ENCODE data around the gene RICTOR.
"Not testable (repeated sequence)": the region's sequence is repeated elsewhere in the genome, so short reads cannot be mapped to it uniquely, and the experiment has no call there.

The RICTOR gene

GRCh38 chr5:38994324-38994927 lies 79.8 kb downstream of the RICTOR start:
- no peak for TF ChIP-seq ZNF274 (IDR thresholded peaks at IDR 0.05; ENCODE audit: low read depth, low read length)
- no peak overlapping the region for H3K4me3 ChIP-seq (ENCODE audit: low read length)

- not testable (repeated sequence) for H3K4me3 ChIP-seq (ENCODE audit: low read length)
Observed at GRCh38 chr5:38989974-38990719, 84.1 kb downstream of the RICTOR start.

DNA sequence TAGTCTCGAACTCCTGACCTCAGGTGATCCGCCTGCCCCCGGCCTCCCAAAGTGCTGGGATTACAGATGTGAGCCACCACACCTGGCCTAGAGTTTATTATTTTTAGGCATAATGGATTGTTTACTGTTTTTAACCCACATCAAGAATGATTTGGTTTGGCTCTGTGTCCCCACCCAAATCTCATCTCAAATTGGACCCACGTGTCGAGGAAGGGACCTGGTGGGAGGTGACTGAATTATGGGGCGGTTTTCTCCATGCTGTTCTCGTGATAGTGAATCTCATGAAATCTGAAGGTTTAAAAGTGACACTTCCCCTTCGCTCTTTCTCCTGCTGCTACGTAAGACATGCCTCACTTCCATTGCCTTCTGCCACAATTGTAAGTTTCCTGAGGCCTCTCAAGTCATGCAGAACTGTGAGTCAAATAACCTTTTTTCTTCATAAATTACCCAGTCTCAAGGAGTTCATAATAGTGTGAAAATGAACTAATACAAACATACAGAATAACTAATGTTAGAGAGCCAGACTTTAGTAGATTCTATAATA lies 88.2 kb downstream of the RICTOR start:
- no peak for TF ChIP-seq ZNF274 (IDR thresholded peaks at IDR 0.05; ENCODE audit: low read depth, low read length)
- no peak overlapping the region for H3K4me3 ChIP-seq (ENCODE audit: low read length)

DNA sequence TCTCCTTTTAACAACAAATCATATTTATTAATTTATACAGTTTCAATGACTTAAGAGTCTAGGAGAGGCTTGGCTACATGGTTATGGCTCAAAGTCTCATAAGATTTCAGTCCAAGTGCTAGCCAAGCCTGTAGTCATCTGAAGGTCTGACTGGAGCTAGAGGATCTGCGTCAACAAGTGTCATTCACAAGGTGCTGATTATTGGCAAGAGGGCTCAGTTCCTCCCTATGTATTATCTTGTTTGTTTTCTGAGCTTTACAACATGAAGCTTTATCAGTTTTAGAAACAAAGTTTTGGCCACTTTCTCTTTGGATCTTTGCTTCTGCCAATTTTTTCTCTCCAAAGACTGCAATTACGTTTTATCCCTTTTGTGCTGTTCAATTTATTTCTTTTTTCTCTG lies 94.7 kb downstream of the RICTOR start:
- no peak overlapping the region for H3K4me3 ChIP-seq (ENCODE audit: low read length)
- TF ChIP-seq ZNF274 (IDR thresholded peaks at IDR 0.05; ENCODE audit: low read depth, low read length) = no peak

- TF ChIP-seq ZNF274 (IDR thresholded peaks at IDR 0.05; ENCODE audit: low read depth, low read length) = no peak
Observed at GRCh38 chr5:38978036-38978435, 96.2 kb downstream of the RICTOR start.

DNA sequence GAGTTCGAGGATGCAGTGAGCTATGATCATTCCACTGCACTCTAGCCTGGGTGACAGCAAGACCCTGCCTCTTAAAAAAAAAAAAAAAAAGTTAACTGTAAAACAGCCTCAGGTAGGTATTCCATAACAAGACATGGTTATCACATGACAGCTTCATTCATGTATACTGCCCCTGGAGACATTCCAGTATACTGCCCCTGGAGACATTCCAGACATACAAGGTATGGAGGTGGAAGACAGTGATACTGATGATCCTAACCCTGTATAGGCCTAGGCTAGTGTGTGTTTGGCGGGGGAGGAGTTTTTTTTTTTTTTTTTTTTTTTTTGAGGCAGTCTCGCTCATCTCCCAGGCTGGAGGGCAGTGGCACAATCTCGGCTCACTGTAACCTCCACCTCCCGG lies 105.5 kb downstream of the RICTOR start:
- no peak for TF ChIP-seq ZNF274 (IDR thresholded peaks at IDR 0.05; ENCODE audit: low read depth, low read length)
- no peak overlapping the region for H3K4me3 ChIP-seq (ENCODE audit: low read length)

More at GRCh38 chr5:38978036-38978435, 96.2 kb downstream of the RICTOR start:
- no peak overlapping the region for H3K4me3 ChIP-seq (ENCODE audit: low read length)

- no peak overlapping the region for H3K4me3 ChIP-seq (ENCODE audit: low read length)
- no peak for TF ChIP-seq ZNF274 (IDR thresholded peaks at IDR 0.05; ENCODE audit: low read depth, low read length)
Observed at GRCh38 chr5:38961691-38962090, 112.5 kb downstream of the RICTOR start.

DNA sequence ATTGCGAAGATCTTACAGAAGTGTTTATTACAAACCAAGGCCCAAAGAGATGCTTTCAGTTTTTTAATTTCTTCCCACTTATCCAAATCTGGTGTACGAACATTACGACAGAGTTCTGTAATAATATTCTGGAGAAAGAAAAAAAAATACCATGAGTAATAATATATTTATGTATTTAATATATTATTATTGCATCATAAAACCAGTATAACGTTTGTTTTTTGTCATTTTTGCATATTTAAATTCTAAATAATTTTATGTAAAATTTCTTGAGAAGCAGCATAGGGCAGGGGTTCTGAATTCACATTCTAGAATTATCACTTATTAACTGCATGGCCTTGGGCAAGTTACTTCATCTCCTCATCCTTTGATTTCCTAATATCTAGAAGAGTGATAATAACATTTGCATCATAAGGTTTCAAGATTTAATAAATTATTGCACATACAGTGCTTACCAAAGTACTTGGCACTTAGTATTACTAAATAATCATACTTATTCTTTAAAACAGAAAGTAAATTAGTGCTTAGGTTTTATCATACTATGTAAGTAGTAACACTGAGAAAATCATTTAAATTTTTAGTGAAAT lies 120.7 kb downstream of the RICTOR start:
- no peak overlapping the region for H3K4me3 ChIP-seq (ENCODE audit: low read length)
- no peak for TF ChIP-seq ZNF274 (IDR thresholded peaks at IDR 0.05; ENCODE audit: low read depth, low read length)

DNA sequence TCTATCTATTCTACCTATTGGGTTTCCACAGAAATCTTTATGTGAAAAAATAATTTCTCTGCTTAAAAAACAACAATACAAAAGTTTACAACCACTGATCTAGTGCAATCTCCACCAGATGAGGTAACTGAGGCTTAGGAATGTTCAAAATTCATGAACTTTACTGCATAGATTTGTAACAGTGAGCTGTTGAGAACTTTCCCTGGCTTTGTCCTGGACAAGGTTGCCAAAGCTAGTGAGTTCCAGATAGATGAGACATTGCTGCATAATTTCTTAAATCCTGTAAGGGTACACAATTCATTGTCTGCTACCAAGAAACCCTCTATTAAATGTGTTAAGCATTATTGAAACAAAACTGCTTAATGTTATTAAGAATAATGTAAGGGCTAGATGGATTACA lies 125.7 kb downstream of the RICTOR start:
- TF ChIP-seq ZNF274 (IDR thresholded peaks at IDR 0.05; ENCODE audit: low read depth, low read length) = no peak
- H3K4me3 ChIP-seq (ENCODE audit: low read length) = no peak overlapping the region

GRCh38 chr5:38944282-38944681 lies 129.9 kb downstream of the RICTOR start:
- no peak for TF ChIP-seq ZNF274 (IDR thresholded peaks at IDR 0.05; ENCODE audit: low read depth, low read length)
- no peak overlapping the region for H3K4me3 ChIP-seq (ENCODE audit: low read length)

DNA sequence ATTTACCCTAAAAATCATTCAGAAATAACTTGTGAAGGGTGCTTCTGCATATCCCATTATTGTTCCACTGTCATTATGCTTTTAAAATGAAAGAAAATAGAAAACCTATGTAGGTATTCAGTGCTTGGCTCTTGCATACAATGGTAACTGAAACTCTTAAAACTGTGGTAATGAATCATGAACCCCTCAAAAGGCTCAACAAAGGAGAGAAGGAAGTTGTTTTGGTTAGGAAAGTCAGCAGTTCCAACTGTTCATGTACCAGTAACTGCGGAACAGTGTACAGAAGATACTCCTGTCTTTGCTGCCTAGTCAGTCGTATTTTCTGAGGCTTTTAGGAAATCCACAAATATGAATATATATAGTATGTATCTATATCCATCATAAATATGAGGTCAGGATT lies 132.3 kb downstream of the RICTOR start:
- H3K4me3 ChIP-seq (ENCODE audit: low read length) = no peak overlapping the region
- TF ChIP-seq ZNF274 (IDR thresholded peaks at IDR 0.05; ENCODE audit: low read depth, low read length) = no peak

GRCh38 chr5:38940230-38940858 lies 133.9 kb downstream of the RICTOR start:
- H3K4me3 ChIP-seq (ENCODE audit: low read length) = no peak overlapping the region
- TF ChIP-seq ZNF274 (IDR thresholded peaks at IDR 0.05; ENCODE audit: low read depth, low read length) = no peak

GRCh38 chr5:38938973-38939372 lies 135.2 kb downstream of the RICTOR start:
- no peak for TF ChIP-seq ZNF274 (IDR thresholded peaks at IDR 0.05; ENCODE audit: low read depth, low read length)
- H3K4me3 ChIP-seq (ENCODE audit: low read length) = no peak overlapping the region

- no peak for TF ChIP-seq ZNF274 (IDR thresholded peaks at IDR 0.05; ENCODE audit: low read depth, low read length)
- H3K4me3 ChIP-seq (ENCODE audit: low read length) = no peak overlapping the region
Observed at GRCh38 chr5:38938424-38938823, 135.8 kb downstream of the RICTOR start.

- H3K4me3 ChIP-seq (ENCODE audit: low read length) = no peak overlapping the region
- no peak for TF ChIP-seq ZNF274 (IDR thresholded peaks at IDR 0.05; ENCODE audit: low read depth, low read length)
Observed at GRCh38 chr5:38936269-38936668, 137.9 kb downstream of the RICTOR start.

All from GM08714 (cell line).